Measurements from ENCODE around the gene NT5M.
A peak's percentile ranks its signal among the peaks of the same experiment; 100 is the strongest.
"Not testable (repeated sequence)": the region's sequence is repeated elsewhere in the genome, so short reads cannot be mapped to it uniquely, and the experiment has no call there.

The NT5M gene

DNA sequence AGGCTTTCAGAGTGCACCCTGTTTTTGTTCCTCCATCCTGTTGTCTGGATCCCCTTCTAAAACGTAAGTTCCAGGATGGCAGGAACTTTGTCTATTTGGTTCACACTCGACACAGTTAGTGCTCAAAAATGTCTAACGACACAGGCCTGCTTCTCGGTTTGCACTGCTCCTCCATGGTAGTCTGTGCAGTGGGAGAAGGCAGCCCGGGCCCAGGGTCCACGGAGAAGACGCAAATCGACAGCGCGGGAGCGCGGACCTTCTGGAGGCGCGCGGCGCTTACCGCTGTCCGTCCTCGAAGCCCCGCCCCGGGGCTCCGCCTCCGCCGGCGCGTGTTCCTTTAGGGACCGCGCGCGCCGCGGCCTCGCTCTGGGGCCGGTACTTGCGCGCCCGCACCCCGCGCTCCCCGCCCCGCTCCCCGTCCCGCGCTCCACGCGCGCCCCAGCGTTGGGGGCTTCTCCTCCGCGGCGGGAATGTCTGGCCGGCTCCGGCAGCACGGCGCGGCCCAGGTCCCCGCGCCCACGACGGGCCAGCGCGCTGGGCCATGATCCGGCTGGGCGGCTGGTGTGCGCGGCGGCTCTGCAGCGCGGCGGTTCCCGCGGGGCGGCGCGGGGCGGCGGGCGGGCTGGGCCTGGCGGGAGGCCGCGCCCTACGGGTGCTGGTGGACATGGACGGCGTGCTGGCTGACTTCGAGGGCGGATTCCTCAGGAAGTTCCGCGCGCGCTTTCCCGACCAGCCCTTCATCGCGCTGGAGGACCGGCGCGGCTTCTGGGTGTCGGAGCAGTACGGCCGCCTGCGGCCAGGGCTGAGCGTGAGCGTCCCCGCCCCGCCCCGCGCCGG, at the start of gene NT5M:
TSS of gene NT5M (plus strand) at position 364 of the 837 bp plus-strand sequence. CDS start at position 542, 178 bp downstream.
- DNase-seq = peak; percentile 76

DNA sequence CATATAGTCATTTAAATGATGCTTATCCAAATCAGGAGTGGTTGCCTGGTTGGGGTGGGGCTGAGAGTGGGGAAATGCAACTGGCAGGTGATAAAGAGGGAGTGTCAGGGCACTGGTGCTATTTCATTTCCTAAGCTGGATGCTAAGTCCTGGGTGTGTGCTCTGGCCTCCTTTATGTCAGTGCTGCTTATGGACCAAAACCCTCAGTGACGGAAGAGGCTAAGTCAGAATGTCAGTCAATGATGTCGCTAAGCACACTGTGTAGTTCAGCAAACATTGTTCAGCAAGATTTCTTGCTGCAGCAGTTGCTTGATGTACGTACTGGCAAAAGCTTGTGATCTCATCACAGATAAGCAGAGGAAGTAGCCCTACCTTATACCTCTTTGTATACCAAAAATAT, 49.8 kb upstream of the NT5M start:
- DNase-seq = no peak

DNA sequence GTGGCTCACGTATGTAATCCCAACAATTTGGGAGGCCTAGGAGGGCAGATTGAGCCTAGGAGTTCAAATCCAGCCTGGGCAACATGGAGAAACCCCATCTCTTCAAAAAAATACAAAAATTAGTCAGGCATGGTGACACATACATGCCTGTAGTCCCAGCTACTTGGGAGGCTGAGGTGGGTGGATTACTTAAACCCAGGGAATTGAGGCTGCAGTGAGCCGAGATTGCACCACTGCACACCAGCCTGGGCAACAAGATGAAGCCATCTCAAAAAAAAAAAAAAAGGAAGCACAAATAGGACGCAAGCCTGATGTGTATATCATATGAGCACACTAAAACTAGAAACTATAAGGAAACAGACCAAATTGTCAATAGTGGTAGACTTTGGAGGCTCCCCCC, 49.1 kb upstream of the NT5M start:
- DNase-seq = no peak

DNA sequence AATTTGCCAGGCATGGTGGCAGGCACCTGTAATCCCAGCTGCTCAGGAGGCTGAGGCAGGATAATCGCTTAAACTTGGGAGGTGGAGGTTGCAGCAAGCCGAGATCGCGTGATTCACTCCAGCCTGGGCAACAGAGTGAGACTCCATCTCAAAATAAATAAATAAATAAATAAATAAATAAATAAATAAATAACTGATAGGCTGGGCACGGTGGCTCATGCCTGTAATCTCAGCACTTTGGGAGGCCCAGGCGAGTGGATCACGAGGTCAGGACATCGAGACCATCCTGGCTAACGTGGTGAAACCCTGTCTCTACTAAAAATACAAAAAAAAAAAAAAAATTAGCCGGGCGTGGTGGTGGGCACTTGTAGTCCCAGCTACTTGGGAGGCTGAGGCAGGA, 47.5 kb upstream of the NT5M start:
- DNase-seq = not testable (repeated sequence)

DNA sequence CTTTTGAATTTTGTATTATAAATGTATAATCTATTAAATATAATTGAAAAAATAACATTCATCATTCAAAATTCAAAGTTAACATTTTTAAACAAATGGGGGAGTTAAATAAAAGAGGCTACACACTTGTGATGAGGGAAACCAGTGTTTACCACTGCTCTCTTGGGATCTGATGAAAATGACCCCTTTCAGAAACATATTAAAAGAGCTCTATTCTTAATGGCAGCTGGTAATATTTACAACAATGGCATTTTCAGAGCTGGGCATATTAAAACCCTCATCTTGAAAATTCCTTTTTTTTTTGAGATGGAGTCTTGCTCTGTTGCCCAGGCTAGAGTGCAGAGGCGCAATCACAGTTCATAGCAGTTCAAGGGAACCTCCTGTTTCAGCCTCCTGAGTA, 46.9 kb upstream of the NT5M start:
- DNase-seq = no peak

DNA sequence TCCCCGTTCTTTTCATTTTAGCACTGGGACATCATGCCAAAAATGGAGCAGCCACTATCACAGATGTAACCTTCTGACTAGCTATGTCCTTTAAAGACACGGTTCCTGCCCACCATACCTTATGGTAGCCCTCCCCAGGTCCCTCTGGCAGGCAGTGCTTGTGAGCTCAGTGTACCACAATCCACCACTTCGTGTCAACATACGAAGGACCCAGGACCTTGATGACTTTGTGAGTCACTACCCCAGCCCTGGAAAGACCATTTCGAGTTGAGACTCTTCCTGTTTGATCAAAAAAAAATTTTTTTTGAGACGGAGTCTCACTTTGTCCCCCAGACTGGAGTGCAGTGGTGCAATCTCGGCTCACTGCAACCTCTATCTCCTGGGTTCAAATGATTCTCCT, 45.2 kb upstream of the NT5M start:
- no peak for DNase-seq

DNA sequence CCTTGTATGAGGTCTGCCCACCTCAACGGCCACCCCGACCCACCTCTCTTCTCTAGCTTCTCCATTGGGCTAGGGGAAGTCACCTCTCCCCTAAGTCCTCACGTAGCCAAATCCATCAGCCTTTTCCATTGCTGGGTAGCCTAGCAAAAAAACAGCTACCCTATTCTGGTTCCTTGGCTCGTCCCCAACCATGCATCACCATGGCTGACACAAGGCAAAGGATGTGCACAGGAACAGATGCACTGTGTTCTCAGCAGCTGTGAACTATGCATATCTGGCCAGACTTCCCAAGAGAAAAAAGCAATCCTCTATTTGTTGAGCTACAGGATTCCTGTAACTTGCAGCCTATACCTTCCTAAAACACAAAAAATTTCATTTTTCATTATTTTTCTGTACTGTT, 44.2 kb upstream of the NT5M start:
- no peak for DNase-seq

DNA sequence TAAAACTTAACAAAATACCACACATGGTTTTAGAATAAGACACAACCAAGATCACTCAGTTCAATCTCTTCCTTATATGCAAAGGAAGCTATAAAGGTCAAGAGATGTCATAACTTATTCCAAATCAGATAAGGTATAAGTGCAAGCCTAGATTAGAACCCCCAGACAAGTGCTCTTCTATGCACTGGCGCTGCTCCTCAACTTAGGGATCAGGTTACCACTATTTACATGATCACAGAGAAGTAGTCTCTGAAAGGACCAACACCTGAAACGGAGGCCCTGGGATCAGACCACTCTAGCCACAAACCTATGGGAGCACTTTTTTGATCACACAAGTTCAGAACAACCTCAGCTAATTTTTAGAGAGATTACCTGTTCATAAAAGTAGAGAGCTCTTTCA, 38.7 kb upstream of the NT5M start:
- no peak for DNase-seq

DNA sequence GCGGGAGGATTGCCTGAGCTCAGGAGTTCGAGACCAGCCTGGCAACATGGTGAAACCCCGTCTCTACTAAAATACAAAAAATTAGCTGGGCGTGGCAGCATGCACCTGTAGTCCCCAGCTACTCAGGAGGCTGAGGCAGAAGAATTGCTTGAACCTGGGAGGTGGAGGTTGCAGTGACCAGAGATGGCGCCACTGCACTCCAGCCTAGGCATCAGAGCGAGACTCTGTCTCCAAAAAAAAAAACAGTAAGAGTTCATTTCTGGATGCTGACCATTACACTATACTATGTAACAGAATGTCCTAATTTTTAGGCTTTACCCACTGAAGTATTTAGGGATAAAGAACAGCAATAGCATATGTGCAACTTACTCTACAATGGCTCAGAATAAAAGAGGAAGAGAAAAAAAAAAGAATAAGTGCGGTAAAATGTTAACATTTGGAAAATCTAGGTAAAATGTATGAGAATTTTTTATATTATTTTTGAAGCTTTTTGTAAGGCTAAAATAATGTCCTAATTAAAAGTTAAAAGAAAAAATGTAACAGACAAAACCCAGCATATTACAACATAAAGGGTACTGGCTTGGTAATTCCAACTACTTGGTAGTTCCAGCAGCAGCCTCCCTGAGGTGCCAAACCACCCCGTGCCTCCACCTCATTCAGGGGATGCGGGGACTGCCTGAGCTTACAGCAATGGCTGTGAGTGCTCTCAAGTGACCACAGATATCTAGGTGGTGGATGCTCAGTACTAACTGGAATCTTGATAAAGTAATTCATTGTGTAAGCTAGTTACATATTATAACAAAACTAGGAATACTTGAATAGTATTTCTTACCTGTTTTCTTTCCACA, 33.0 kb upstream of the NT5M start:
- DNase-seq = no peak

DNA sequence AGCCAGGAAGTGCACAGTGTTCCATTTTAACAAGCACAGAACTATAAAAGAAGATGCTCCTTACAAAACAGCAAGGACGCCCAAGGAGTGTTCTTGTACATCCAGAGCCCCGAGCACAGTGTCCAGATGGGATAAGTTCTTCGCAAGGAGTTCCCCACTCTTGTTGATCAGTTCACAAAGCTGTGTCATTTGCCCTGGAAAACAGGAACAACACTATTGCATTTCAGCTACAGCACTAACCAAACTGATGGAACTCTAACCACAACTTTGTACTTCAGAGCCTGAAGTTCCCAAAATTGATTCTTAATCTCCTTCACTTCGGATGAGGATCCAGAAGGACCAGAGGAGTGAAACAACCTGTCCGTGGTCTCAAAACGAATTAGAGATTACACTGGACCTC, 27.2 kb upstream of the NT5M start:
- DNase-seq = no peak

DNA sequence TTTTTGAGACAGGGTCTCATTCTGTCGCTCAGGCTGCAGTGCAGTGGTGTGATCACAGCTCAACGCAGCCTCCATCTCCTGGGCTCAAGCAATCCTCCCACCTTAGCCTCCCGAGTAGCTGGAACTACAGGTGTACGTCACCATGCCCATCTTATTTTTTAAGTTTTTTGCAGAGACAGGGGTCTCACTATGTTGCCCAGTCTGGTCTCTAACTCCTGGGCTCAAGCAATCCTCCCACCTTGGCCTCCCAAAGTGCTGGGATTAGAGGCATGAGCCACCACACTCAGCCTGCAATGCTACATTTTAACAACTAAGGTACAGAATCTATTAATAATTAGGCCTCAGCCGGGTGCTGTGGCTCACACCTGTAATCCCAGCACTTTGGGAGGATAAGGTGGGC, 25.7 kb upstream of the NT5M start:
- not testable (repeated sequence) for DNase-seq

DNA sequence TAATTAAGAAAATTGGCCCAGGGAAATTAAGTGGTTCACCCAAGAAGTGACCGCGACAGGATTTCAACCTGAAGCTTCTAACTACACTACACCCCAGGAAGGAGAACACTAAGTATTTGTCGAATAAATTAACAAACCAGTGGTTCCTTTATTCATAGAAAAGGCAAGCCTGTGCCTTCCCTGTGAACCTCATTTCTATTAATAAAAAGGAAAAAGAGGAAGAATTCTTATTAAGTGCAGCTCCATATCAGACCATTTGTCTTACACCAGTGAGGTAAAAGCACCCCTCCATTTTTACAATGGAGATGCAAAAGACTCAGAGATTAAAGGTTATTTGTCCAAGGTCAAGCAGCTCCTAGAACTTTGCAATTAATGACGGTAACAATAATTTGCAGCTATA, 23.9 kb upstream of the NT5M start:
- DNase-seq = no peak

DNA sequence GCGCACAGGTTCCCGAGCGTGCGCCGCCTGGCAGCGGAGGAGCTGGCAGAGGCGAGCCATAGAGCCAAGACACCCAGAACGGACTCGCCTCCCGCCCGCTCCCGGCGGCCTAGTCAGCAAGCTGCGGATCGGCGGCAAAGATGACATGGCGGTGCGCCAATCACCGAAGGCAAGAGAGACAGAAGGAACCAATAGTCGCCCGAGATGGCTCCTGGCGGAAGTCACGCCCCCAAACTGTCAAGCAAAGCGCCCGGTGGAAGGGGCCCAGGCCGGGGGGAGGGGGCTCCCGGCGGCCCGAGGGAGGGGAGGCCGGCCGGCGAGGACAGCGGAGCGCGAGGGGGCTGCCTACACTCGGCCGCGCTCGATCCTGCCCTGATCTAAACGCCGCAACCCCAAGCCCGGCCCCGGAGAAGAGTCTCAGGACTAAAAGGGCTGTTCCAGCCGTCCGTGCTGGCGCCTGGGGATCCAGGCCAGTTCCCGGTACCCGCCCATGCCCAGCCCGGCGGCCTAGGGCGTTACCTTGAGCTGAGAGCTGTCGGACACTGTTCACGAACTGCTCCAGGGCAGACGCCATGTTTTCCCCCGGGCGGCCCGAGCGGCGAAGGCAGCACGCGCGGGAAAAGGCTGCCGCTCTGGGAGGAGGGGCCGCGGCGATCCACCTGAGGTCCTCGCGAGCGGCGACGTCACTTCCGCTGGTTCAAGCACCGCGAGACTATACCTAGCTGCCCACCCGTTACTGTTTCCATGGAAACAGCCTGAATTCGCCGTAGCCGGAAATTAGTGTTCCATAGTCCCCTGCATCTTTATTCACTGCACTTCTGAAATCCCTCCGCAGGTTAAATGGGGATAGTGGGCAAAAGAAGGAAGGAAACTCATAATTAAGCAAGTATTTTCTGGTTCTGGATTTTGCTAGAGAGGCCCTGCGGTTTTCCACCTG, 22.3 kb upstream of the NT5M start, which contains the start of gene COPS3:
TSS of gene COPS3 (minus strand) at position 634 of the 937 bp plus-strand sequence. CDS start at position 574, 60 bp downstream.
- peak; percentile 97 for DNase-seq

DNA sequence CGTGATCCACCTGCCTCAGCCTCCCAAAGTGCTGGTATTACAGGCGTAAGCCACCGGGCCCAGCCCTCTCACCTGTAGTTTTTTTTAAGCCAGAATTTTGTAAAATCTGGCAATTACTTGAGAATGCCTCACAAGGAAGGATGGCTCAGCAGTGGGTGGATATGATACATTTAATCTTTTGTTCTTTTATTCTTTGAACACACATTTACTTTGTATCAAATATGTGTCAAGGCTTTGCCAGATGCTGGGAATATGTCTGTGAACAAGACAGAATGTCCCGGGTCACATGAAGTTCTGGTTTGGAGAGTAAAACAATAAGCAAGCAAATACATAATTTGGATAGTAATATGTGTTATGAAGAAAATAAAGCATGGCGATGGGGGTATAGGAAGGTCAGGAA, 17.2 kb upstream of the NT5M start:
- no peak for DNase-seq

DNA sequence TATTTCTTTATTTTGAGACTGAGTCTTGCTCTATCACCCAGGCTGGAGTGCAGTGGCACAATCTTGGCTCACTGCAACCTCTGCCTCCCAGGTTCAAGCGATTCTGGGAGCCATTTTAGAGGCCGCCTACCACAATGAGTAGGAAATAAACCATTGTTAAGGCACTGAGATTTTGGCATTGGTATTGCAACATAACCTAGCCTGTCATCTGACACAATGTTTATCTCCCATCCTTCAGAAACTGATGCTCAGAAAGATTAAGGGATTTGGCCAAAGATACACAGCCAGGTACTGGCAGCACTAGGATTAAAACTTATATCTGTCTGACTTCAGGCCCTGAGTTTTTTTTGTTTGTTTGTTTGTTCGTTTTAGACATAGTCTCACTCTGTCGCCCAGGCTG, 14.1 kb upstream of the NT5M start:
- no peak for DNase-seq

DNA sequence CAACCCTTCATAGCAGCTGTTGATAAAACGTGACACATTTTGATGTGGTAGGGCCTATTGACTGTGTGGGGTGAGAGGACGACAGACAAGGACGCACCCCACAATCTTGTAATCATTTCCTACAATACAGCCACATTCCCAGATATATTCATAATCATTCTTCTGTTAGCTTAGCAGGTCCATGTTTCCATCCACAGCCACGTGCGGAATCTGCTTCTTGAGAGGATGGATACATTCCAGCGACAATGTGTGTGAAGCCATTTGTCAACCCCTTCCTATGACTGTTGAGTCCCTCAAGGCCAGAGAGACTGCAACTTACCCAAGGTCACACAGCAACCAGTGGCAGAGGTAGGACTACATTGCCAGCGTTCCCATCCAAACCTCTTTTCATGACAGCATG, 13.5 kb upstream of the NT5M start:
- DNase-seq = no peak

DNA sequence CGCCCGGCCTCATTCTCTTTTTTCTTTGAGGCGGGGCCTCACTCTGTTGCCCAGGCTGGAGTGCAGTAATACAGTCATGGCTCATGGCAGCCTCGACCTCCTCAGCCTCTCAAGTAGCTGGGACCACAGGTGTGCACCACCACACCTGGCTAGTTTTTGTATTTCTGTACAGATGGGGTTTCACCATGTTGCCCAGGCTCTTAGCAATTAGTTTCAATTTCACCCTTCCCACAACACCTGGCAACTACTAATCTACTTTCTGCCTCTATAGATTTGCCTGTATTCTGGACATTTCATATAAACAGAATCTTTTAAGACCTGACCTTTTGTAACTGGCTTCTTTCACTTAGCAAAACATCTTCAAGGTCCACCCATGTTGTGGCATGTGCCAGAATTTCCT, 8.0 kb upstream of the NT5M start:
- peak; percentile 42 for DNase-seq

DNA sequence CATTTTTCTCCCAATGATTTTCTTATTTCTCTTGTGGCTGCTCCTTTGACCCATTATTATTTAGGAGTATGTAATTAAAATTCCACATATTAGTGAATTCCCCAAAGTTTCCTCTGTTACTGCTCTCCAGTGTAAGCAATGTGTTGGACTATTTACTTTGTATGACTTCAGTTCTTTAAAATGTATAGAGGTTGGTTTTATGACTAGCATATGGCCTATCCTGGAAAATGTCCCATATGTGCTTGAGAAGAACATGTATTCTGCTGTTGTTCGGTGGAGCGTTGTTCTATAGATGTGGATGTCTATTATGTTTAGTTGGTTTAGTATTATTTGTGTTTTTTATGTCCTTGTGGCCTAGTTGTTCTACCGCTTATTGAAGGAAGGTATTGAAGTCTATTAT, 6.0 kb upstream of the NT5M start:
- peak; percentile 48 for DNase-seq

DNA sequence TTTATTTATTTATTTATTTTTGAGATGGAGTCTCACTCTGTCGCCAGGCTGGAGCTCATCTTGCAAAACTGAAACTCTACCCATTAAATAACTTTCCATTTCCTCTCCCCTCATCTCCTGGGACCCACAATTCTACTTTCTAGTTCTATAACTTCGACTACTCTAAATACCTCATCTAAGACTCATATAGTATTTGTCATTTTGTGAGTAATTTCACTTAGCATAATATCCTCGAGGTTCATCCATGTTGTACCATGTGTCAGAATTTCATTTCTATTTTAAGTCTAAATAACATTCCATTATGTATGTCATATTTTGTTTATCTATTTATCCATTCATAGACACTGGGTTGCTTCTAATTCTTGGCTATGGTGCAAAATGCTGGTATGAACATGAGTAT, 5.1 kb upstream of the NT5M start:
- DNase-seq = no peak

DNA sequence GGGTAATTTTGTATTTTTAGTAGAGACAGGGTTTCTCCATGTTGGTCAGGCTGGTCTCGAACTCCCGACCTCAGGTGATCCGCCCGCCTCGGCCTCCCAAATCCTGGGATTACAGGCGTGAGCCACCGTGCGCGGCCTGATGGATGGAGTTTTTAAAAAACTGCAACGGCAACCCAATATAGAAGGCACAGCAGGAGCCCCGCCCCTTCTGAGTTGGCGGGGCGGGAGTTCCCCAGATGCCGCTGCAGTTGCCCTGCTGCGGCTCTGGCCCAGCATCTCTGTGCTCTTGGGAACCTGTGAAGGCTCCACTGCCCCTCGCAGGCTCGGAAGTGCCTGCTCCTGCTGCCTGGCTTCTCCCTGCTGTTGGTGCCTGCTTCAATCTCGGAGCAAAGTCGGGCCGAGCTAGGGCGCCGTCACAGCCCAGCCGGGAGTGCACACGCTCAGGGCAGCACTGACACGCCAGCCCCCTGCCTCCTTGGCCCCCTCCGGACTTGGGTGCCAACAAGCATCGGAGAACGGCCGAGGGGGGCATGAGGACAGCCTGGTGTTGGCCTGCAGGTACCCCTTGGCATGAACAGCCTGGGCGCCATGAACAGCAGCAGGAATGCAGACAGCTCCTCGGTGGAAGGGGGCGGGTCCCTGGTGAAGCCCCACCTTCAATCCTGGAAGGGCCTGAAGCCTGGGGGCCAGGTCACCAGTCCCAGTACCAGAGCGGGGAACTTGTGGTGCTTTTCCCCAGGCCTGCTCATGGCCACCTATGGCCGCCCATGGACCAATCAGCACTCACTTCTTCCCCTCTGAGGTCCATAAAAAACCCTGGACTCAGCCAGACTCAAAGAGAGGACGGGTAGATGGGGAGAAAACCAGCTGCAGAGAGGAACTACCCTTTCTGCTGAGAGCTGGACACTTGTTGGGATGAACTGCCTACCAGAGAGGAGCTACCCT, 2.3 kb upstream of the NT5M start:
- DNase-seq = no peak

DNA sequence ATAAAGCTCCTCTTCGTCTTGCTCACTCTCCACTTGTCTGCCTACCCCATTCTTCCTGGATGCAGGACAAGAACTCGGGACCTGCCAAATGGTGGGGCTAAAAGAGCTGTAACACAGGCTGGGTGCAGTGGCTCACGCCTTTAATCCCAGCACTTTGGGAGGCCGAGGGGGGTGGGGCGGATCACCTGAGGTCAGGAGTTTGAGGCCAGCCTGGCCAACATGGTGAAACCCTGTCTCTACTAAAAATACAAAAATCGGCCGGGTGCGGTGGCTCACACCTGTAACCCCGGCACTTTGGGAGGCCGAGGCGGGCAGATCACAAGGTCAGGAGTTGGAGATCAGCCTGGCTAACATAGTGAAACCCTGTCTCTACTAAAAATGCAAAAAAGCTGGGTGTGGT, 1.5 kb upstream of the NT5M start:
- not testable (repeated sequence) for DNase-seq

Measured in NCI-H2171 treated with DMSO at 0.1 percent for 48 hours (cell line).